Osteoblast (primary cell): Measurements from ENCODE around the gene AFAP1. TPM values are rescaled to one million over a fixed set of nuclear protein-coding genes. Genes with fewer than 3 reads are reported as not detected.

Source experiments
- DNase-seq: peaks from one replicate; pipeline ENCODE4 v3.0.0; 2011; ENCODE audit warnings: low spot score, mixed read lengths; ENCODE audit not compliant: insufficient read length; ENCODE audit errors: missing footprints
- H2AFZ ChIP-seq: 2 replicates; pipeline ENCODE4 v1.6.0; 2011; ENCODE audit warnings: mild to moderate bottlenecking, low read length
- H3K27ac ChIP-seq: 2 replicates; pipeline ENCODE4 v1.5.1; 2011; ENCODE audit warnings: mild to moderate bottlenecking, low read depth, low read length, moderate library complexity
- H3K27me3 ChIP-seq: 2 replicates; pipeline ENCODE4 v1.6.0; 2012; ENCODE audit warnings: mild to moderate bottlenecking, control low read depth, inconsistent platforms, low read length, moderate library complexity; ENCODE audit not compliant: insufficient read depth
- H3K36me3 ChIP-seq: 2 replicates; pipeline ENCODE4 v1.5.1; 2011; ENCODE audit warnings: mild to moderate bottlenecking, low read length, control low read depth, moderate library complexity; ENCODE audit not compliant: insufficient read depth
- H3K4me1 ChIP-seq: 2 replicates; pipeline ENCODE4 v1.5.1; 2011; ENCODE audit warnings: mild to moderate bottlenecking, low read length, control low read depth, moderate library complexity; ENCODE audit not compliant: insufficient read depth
- H3K4me2 ChIP-seq: 2 replicates; pipeline ENCODE4 v1.6.0; 2011; ENCODE audit warnings: mild to moderate bottlenecking, low read length; ENCODE audit not compliant: insufficient read depth
- H3K4me3 ChIP-seq: fragments of 200-600 bp; sonication (generic); 3 replicates; pipeline ENCODE4 v1.5.1; 2012; ENCODE audit warnings: mild to moderate bottlenecking, low read length, inconsistent platforms; ENCODE audit not compliant: insufficient read depth
- H3K79me2 ChIP-seq: 2 replicates; pipeline ENCODE4 v1.6.0; 2012; ENCODE audit warnings: mild to moderate bottlenecking, low read length, control low read depth, inconsistent platforms; ENCODE audit not compliant: insufficient read depth
- H3K9me3 ChIP-seq: 2 replicates; pipeline ENCODE4 v1.5.1; 2011; ENCODE audit warnings: low read depth, low read length, control low read depth
- H4K20me1 ChIP-seq: 2 replicates; pipeline ENCODE4 v1.6.0; 2012; ENCODE audit warnings: mild to moderate bottlenecking, low read length, control low read depth; ENCODE audit not compliant: insufficient read depth
- CTCF ChIP-seq: IDR thresholded peaks from 2 replicates; pipeline ENCODE4 v1.5.1; 2011; ENCODE audit warnings: mild to moderate bottlenecking, low read depth, low read length, moderate library complexity; ENCODE audit errors: extremely low read depth
- total RNA-seq: library from RNA; depleted of rRNA; stranded (reverse); fragments of >200 nt; gene quantifications from 2 replicates; pipeline ENCODE4 v1.2.3, GENCODE V29; 2012

The AFAP1 gene
- total RNA-seq, 1 donor, result 101 TPM

GRCh38 chr4:7824218-7824617, 115.4 kb downstream of the AFAP1 start:
- Histone ChIP-seq H3K27me3 (no peaks in the 10 kb centered on the region), H3K4me2 (peak overlapping the region; percentile 4), H3K4me1 (peaks cover 79% of the 10 kb centered on the region), H3K36me3 (peaks cover 85% of the 10 kb centered on the region), H4K20me1 (no peaks in the 10 kb centered on the region), H3K79me2 (peaks cover 82% of the 10 kb centered on the region), H3K4me3 (no peak overlapping the region), H2AFZ (no peak overlapping the region), H3K27ac (peak overlapping the region; percentile 73), H3K9me3 (no peaks in the 10 kb centered on the region)
- no peak for TF ChIP-seq CTCF
- DNase-seq, result no peak

GRCh38 chr4:7823416-7823824, 116.2 kb downstream of the AFAP1 start:
- no peak overlapping the region for H3K4me3 ChIP-seq
- no peak overlapping the region for H2AFZ ChIP-seq
- TF ChIP-seq CTCF, result no peak
- H3K9me3 ChIP-seq, result no peaks in the 10 kb centered on the region
- DNase-seq, result no peak
- H3K79me2 ChIP-seq, result peaks cover 89% of the 10 kb centered on the region
- peak overlapping the region; percentile 31 for H3K4me2 ChIP-seq
- H3K27me3 ChIP-seq, result no peaks in the 10 kb centered on the region
- H4K20me1 ChIP-seq, result no peaks in the 10 kb centered on the region
- H3K27ac ChIP-seq, result peak overlapping the region; percentile 73
- peaks cover 89% of the 10 kb centered on the region for H3K36me3 ChIP-seq
- peaks cover 77% of the 10 kb centered on the region for H3K4me1 ChIP-seq

GRCh38 chr4:7822877-7823276, 116.8 kb downstream of the AFAP1 start:
- TF ChIP-seq CTCF, result no peak

GRCh38 chr4:7822137-7822505, 117.5 kb downstream of the AFAP1 start:
- Histone ChIP-seq H3K27ac (peak overlapping the region; percentile 37), H3K27me3 (no peaks in the 10 kb centered on the region), H3K9me3 (no peaks in the 10 kb centered on the region), H3K4me2 (no peak overlapping the region), H4K20me1 (no peaks in the 10 kb centered on the region), H3K36me3 (peaks cover 91% of the 10 kb centered on the region), H2AFZ (no peak overlapping the region), H3K4me3 (no peak overlapping the region), H3K79me2 (peaks cover 92% of the 10 kb centered on the region), H3K4me1 (peaks cover 71% of the 10 kb centered on the region)
- DNase-seq, result no peak
- TF ChIP-seq CTCF, result no peak

More at GRCh38 chr4:7822877-7823276, 116.8 kb downstream of the AFAP1 start:
- Histone ChIP-seq H3K4me1 (peaks cover 75% of the 10 kb centered on the region), H3K27ac (peak overlapping the region; percentile 73), H3K79me2 (peaks cover 91% of the 10 kb centered on the region), H3K27me3 (no peaks in the 10 kb centered on the region), H2AFZ (no peak overlapping the region), H3K4me3 (no peak overlapping the region), H4K20me1 (no peaks in the 10 kb centered on the region), H3K9me3 (no peaks in the 10 kb centered on the region), H3K36me3 (peaks cover 91% of the 10 kb centered on the region), H3K4me2 (peak overlapping the region; percentile 31)
- no peak for DNase-seq
